ENCODE results near the gene ITPRID1. TPM values are rescaled to one million over a fixed set of nuclear protein-coding genes. Genes with fewer than 3 reads are reported as not detected.

Gene ITPRID1
- total RNA-seq, 1 experiment from 2014 or later: not detected

DNA sequence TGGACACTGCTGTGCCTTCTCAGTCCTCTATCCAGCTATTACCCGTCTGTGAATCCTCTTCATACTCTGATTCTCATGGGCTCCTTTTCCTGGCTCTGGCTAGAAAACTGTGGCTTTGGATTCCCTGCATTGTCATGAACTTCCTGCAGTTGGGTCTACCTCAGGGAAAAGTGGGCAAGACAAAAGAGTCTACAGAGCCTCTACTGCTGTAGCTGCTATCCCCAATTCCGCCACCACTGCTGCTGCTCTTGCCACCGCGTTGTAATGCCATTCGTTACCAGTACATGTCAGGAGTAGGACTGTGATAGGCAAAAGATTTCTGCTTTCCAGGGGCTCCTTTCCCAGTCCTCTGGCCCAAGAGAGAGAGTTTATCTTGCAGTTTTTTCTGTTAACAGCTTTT, 149.2 kb downstream of the ITPRID1 start:
- H3K4me2 ChIP-seq (ENCODE audit: low read length): no peak overlapping the region
- intact Hi-C loops (cut with micrococcal nuclease): no loop called here
- no peak overlapping the region for H3K4me3 ChIP-seq (replicated peaks in 1 of 2; ENCODE audit: low read depth in 1 of 2, low read length in 2 of 2)
- POLR2A ChIA-PET: no interaction called here
- H2AFZ ChIP-seq (ENCODE audit: low read depth, low read length, poor library complexity, severe bottlenecking): no peak overlapping the region
- no peaks in the 10 kb centered on the region for H3K79me2 ChIP-seq (ENCODE audit: insufficient read depth, low read length)
- no peak for TF ChIP-seq ELF1 (IDR thresholded peaks at IDR 0.05; ENCODE audit: borderline replicate concordance, low read depth)
- TF ChIP-seq, protein P1, sequence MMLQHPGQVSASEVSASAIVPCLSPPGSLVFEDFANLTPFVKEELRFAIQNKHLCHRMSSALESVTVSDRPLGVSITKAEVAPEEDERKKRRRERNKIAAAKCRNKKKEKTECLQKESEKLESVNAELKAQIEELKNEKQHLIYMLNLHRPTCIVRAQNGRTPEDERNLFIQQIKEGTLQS (IDR thresholded peaks at IDR 0.05): no peak
- TF ChIP-seq SP1 (IDR thresholded peaks at IDR 0.05; ENCODE audit: low read depth): no peak
- TF ChIP-seq, protein P2, sequence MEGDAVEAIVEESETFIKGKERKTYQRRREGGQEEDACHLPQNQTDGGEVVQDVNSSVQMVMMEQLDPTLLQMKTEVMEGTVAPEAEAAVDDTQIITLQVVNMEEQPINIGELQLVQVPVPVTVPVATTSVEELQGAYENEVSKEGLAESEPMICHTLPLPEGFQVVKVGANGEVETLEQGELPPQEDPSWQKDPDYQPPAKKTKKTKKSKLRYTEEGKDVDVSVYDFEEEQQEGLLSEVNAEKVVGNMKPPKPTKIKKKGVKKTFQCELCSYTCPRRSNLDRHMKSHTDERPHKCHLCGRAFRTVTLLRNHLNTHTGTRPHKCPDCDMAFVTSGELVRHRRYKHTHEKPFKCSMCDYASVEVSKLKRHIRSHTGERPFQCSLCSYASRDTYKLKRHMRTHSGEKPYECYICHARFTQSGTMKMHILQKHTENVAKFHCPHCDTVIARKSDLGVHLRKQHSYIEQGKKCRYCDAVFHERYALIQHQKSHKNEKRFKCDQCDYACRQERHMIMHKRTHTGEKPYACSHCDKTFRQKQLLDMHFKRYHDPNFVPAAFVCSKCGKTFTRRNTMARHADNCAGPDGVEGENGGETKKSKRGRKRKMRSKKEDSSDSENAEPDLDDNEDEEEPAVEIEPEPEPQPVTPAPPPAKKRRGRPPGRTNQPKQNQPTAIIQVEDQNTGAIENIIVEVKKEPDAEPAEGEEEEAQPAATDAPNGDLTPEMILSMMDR (IDR thresholded peaks at IDR 0.05 in 2 of 3, conservative IDR thresholded peaks at IDR 0.05 in 1 of 3; ENCODE audit: borderline replicate concordance in 1 of 3, insufficient read depth in 1 of 3, low read depth in 2 of 3, low read length in 2 of 3): peak in 2 of 3 experiments; percentile 16 to 18; a peak in 2 of 6 replicates
- no TSS peak for BruUV-seq (replicated peaks)
- no peak overlapping the region for H3K9ac ChIP-seq (ENCODE audit: low read length)
- H3K9me2 ChIP-seq (ENCODE audit: insufficient read depth): no peaks in the 10 kb centered on the region
- peaks cover 6% of the 10 kb centered on the region; the same call in 1 of the 2 replicates for H3K27me3 ChIP-seq (ENCODE audit: insufficient read depth, low read length)
- no peak overlapping the region for H3K27ac ChIP-seq (ENCODE audit: low read depth, low read length)
- no peaks in the 10 kb centered on the region for H3K4me1 ChIP-seq (ENCODE audit: control insufficient read depth in 1 of 2, insufficient read depth in 2 of 2, low read length in 2 of 2)
- CTCF ChIA-PET: no interaction called here
- H4K20me1 ChIP-seq (ENCODE audit: insufficient read depth): no peaks in the 10 kb centered on the region
- H3K36me3 ChIP-seq (ENCODE audit: control insufficient read depth in 1 of 2, insufficient read depth in 2 of 2, low read length in 2 of 2): no peaks in the 10 kb centered on the region
- RAD21 ChIA-PET (ENCODE audit: low non-redundant PET in 1 of 2, low total read pairs in 2 of 2, uncharacterized antibody in 2 of 2, unreplicated experiment in 2 of 2): no interaction called here
- ATAC-seq (peak; percentile 52; the same call in 1 of the 2 replicates), DNase-seq (ENCODE audit: low read depth, low spot score) (no peak)
- no peaks in the 10 kb centered on the region for H3K9me3 ChIP-seq (ENCODE audit: control insufficient read depth in 1 of 2, insufficient read depth in 1 of 2, low read depth in 1 of 2, low read length in 2 of 2)

DNA sequence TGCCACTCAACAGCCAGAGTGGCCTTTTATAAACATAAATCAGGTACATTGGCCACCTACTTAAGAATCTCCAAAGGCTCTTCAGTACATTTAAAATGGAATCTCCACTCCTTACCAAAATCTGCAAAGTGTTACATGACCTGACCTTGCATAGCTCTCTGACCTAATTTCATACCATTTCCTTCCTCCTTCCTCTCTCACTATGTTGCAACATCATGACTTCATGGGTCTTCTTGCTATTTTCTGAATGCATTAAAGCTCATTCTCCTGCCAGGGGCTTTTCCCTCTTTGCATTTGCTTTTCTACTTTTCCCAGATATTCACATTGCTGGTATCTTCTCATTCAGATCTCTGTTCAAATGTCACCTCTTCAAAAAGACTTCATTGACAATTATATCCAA, 151.0 kb downstream of the ITPRID1 start:
- Histone ChIP-seq H3K4me1 (ENCODE audit: control insufficient read depth in 1 of 2, insufficient read depth in 2 of 2, low read length in 2 of 2) (no peaks in the 10 kb centered on the region), H3K36me3 (ENCODE audit: control insufficient read depth in 1 of 2, insufficient read depth in 2 of 2, low read length in 2 of 2) (no peaks in the 10 kb centered on the region), H3K9me3 (ENCODE audit: control insufficient read depth in 1 of 2, insufficient read depth in 1 of 2, low read depth in 1 of 2, low read length in 2 of 2) (no peaks in the 10 kb centered on the region), H3K4me2 (ENCODE audit: low read length) (no peak overlapping the region), H4K20me1 (ENCODE audit: insufficient read depth) (no peaks in the 10 kb centered on the region), H3K4me3 (replicated peaks in 1 of 2; ENCODE audit: low read depth in 1 of 2, low read length in 2 of 2) (no peak overlapping the region), H3K9ac (ENCODE audit: low read length) (no peak overlapping the region), H3K9me2 (ENCODE audit: insufficient read depth) (no peaks in the 10 kb centered on the region), H2AFZ (ENCODE audit: low read depth, low read length, poor library complexity, severe bottlenecking) (no peak overlapping the region), H3K79me2 (ENCODE audit: insufficient read depth, low read length) (no peaks in the 10 kb centered on the region), H3K27ac (ENCODE audit: low read depth, low read length) (no peak overlapping the region), H3K27me3 (ENCODE audit: insufficient read depth, low read length) (no peaks in the 10 kb centered on the region; the same call in 1 of the 2 replicates)
- TF ChIP-seq SRF (IDR thresholded peaks at IDR 0.05; ENCODE audit: low read depth): no peak
- no TSS peak for BruUV-seq (replicated peaks)
- no peak for ATAC-seq
- ChIA-PET RAD21 (ENCODE audit: low non-redundant PET in 1 of 2, low total read pairs in 2 of 2, uncharacterized antibody in 2 of 2, unreplicated experiment in 2 of 2) (no interaction called here), CTCF (no interaction called here), POLR2A (no interaction called here)
- DNase-seq (ENCODE audit: low read depth, low spot score): no peak
- intact Hi-C loops (cut with micrococcal nuclease): no loop called here

Measured in HCT116 (cell line).